GM23248 (cell line): Measurements from ENCODE around the gene CYP27B1.
"Not testable (repeated sequence)": the region's sequence is repeated elsewhere in the genome, so short reads cannot be mapped to it uniquely, and the experiment has no call there.

Experiments used
- EZH2 ChIP-seq: fragments of 200-600 bp; sonication (generic); IDR thresholded peaks from 2 replicates; pipeline ENCODE4 v1.6.1; 2018; ENCODE audit warnings: antibody characterized with exemption, mild to moderate bottlenecking; ENCODE audit not compliant: insufficient read depth, poor library complexity, severe bottlenecking
- EZH2phosphoT487 ChIP-seq: fragments of 200-600 bp; sonication (generic); IDR thresholded peaks from 2 replicates; pipeline ENCODE4 v1.6.1; 2018; ENCODE audit warnings: antibody characterized with exemption, moderate library complexity, mild to moderate bottlenecking, low read depth; ENCODE audit not compliant: insufficient read depth

- TF ChIP-seq EZH2, EZH2phosphoT487: not testable (repeated sequence)
Observed at GRCh38 chr12:57721846-57722608, 44.9 kb downstream of the CYP27B1 start.
